Globus pallidus (tissue), 1 donor: ENCODE data around the gene FLVCR2.

Source experiments
- DNase-seq: peaks from one replicate; pipeline ENCODE4 v3.0.0-alpha.2; 2015; ENCODE audit warnings: low spot score

FLVCR2 gene

DNA sequence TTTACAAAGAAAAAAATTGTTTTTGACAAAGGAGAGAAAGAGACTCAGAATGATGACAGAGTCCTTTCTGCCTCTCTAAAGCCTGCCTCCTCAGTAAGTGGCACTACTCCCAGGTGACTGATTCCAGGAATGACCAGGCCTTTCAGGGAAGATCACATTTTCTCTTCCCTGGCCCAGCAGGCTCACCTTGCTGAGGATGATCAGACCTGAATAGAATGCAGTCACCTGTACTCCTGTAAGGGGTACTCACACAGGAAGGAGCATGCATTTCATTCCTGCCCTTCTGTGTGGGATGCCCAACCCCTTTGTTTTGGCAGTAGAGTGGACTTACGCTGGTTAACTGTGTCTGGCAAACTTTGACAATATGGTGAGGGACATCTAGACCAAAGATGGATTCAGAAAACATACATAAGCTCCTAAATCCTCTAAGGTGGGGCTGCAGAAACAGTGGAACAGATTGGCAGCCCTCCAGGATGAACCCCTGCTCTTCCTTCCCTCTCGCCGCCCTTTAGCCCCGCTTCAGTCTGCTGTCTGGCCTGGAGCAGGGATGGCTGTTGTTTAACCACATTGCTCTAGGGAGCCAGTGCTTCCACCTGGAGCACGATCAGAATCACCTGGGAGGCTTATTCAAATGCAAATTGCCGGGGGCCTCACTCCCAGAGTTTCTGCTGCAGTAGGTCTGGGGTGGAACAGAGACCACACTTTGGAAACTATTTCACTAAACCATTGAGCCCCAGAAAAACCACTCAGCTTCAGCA lies 52.5 kb downstream of the FLVCR2 start:
- no peak for DNase-seq

DNA sequence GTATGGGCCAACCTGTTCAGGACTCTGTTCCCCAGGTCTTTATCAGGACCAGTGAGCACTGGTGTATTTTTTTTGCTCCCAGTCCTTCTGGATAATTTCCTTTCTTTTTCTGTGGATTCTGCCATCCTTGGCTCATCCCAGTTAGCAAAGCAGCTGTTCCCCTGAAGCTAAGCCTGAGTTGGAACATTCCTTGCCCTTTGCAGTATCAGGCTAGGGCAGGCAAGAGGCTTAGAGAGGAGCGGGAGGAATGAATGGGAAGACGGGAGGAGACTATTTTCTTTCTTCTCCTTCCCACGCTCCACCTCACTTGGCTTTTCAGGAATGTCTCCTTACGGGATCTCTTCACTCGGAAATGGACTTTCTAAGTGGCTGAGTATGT lies 53.0 kb downstream of the FLVCR2 start:
- no peak for DNase-seq

DNA sequence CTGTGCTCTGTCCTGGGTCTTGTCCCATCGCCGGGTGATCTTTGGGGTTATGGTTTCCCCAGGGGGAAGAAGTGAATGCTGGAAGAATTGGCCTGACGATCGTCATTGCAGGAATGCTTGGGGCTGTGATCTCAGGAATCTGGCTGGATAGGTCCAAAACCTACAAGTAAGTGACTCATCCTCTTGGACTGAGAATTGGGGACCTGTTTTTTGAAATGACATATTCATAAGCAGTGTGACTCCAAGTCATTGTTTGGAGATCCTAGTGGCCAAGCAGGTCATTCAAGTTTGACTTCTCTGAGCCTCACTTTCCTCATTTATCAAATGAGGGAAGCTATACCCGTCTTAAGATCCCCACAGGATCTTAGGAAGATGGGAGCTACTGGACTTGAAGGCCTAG lies 56.4 kb downstream of the FLVCR2 start:
- DNase-seq: no peak

DNA sequence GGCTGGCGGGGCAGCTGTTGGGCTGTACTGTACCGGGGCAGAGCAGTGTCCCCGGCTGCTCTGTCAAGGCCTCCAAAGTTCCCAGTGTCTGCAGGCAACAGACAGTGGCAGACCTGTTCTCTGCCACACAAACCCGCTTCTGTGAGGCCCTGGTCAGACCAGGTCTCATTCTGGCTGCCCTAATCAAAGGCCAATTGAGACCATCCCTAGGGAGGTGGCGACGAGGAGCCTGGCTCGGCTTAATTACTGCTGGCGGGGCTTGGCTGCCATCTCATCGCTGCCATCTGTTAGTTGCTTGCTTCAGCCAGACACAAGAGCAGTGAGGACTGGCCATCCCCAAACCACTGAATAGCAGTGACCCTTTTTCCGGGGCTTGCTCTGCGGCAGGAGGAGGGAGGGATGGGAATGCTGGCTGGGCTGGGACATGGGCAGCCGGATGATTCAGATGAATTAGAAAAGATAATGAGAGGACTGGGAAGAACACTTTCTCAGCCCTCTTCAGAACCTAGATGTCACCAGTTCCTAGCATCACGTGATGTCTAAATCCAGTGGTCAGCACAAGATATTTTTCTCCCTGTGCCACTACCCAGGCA lies 57.8 kb downstream of the FLVCR2 start:
- peak; percentile 62 for DNase-seq

DNA sequence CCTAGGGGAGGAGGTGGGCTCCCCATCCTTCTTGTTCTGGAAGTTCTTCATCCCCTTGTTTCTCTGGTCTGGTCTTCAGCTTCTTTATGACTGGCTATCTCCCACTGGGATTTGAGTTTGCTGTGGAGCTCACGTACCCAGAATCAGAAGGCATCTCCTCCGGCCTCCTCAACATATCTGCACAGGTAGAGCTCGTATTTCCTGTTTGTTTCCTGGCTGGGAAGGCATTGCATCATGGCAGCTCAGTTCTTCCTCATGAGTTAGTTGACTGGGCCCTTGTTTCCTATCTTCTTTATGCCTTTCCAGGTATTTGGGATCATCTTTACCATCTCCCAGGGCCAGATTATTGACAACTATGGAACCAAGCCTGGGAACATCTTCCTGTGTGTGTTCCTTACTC lies 62.5 kb downstream of the FLVCR2 start:
- DNase-seq: no peak

DNA sequence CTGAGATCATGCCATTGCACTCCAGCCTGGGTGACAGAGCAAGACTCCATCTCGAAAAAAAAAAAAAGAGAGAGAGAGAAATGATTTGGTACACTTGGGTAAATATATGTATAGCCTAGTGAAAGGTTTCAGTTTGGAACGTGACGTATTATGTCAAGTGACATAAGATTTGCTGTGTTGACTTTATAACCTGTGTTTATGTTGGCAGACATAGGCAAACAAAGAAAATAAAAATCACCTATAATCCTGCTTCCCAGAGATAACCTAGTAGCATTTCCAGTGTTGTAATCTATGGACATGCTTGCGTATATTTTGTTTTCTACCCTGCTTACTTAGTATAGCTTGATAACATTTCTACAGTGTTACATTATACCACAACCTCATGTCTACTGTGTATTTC lies 65.6 kb downstream of the FLVCR2 start:
- no peak for DNase-seq

DNA sequence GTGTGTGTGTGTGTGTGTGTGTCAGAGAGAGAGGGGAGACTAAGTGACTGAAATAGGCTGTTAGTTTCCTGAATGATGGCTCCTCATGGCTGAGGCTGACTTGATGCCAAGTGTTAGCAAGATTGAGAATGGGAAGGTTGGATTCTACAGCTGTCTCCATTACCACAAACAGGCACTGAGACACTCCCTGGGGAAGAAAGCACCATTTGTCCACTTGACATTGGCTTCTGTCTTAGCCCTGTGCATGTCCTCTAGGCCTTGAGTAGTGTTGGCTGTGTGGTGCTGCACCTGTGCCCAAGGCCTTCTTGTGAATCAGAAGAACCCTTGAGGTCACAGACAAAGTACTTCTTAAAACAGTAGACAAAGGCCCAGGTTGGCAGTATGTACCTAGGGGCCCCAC lies 66.6 kb downstream of the FLVCR2 start:
- DNase-seq: no peak

DNA sequence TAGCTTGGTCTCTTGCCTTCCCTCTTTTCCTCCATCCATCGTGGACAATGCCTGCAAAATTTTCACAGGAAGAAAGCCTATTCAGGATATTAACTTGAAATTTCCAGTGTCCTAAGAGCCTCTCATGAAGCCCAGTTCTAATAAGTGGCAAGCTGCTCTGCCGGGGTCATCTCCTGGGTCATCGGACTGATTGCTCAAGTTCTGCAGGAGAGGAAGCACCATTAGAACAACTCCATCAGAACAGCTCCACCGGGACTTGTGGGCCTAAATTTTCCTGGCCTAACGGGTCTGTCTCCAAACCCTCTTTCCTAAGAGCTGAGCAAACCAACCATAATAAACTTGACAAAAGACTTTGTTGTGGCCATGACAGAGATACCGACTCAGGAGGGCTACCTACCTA lies 68.3 kb downstream of the FLVCR2 start:
- DNase-seq: no peak

DNA sequence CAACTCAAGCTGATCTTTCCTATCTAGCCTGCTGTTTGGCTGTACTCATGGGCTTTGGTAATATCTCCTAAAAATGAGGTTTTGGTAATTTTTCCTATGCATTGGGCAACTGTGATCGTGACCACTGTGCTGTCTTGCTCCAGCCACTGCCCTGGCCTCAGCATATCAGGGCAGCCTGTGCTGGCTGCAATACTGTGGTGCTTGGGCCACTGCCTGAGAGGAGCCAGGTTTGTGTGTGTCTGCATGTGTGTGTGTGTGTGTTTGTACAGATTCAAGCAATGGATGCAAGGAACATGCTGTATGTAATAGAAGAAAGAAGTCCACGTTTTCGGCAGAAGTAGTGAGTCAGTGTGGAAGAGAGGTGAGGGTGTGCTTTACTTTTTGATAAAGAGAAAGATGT lies 69.2 kb downstream of the FLVCR2 start:
- DNase-seq: no peak

DNA sequence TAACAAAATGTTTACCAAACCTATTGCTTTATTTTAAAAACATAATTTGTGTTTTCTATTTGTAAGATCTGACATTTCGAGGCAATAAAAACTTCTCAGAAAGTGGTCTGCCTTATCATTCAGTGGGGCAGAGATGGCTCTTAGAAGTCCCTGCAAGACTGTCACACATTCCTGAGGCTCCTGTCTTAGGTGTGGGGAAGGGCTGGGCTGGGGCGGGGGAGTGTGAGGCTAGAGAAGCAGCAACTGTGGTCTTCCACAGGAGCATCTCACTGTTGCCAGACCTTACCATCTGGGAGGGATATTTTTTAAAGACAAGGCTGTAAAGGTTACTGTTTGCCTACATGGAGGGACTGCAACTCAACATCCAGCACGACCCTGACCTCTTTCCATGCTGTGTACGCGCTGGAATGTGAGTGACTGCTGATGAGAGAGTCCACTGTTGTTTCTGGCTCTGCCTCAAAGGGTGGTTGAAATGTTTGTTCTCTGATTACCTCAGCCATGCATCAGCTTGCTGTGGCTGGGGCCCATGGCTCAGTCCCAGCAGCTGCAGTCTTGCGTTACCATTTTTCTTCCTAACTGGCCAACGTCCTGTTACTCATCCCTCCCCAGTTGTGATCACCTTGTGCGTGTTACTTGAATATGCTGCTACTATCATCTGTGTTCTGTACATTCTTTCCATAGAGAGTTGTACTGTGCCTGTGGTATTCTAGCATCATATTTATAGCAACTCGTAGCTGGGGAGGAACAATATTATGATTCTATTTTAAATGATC lies 69.8 kb downstream of the FLVCR2 start:
- DNase-seq: no peak

DNA sequence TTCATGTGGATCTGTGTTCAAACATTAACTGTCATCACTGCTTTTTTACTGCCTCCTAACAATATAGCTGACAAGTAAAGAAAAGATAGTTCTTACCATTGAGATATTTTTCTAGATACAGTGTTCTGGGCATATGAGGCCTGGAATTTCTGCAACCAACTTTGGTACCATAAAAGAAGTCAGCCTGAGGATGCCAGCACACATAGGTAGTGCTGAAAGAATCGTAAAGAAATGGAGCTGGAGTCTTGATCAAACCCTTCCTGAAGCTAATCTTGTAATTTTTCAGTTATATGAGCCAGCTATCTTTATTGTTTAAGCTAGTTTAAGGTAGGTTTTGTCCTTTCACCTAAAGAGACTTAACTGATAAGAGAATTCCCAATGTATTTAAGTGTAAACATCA lies 70.9 kb downstream of the FLVCR2 start:
- no peak for DNase-seq

DNA sequence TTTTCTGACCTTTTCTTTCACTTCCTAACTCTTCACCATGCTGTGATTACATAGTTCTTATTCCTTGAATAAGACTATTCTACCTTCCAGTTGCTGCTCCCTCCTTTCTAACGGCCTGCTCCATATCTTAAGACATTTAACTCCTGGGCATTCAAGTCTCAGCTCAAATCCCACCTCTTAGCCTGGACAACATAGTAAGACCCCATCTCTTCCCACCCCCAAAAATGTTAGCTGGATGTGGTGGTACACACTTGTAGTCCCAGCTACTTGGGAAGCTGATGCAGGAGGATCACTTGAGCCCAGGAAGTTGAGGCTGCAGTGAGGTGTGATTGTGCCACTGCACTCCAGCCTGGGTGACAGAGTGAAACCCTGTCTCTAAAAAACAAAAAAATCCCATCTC lies 71.4 kb downstream of the FLVCR2 start:
- DNase-seq: no peak

DNA sequence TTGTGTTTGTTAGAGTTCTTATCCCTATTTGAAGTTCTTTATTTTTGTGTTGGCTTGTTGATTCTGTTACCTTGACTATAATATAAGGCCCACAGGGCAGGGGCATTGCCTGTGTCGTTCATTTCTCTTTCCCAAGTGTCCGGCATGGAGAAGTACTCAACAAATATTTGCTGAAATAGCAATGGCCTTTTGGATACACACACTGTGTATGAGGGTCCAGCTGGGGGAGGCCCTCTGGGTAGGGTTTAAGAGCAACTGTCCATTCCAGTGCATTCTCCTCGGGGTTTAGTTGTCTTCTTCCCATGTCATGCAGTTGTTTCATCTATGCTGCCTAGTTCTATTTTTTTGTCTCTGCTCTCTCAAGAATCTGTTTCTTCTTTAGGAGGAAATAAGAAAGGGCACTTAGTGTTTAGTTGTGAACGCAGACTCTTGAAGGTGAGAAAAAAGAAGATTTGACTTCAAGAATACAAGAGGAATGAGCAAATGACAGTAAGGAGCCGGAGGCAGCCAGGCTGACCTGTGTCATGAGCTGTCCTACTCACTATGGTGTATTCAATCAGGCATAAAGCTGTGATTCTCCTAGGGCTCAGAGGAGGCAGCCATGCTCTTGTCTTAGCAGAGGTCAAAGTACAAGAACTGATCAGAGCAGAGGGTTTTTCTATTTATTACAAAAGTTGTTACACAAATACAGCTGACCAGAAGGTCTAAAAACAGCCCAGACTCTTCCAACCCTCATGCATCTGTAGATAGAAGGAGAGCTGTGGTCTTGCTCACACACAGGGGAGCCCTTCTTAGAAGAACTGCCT lies 72.0 kb downstream of the FLVCR2 start:
- DNase-seq: no peak

DNA sequence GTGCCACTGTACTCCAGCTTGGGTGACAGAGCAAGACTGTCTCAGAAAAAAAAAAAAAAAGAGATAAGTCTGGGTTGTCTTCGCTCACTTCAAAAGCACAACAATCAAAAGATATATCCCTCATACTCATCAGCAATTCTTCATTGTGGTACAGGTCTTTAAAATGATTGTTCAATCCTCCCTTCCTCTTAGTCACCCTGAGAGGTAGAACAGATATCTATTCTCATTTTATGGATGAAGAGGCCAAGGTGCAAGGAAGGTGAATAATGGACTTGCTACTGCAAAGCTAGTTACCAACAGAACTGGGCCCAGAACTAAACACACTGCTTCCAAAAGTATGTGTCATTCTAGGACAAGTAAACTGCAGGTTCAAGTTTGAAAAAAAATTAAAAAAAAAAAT lies 75.1 kb downstream of the FLVCR2 start:
- DNase-seq: no peak

DNA sequence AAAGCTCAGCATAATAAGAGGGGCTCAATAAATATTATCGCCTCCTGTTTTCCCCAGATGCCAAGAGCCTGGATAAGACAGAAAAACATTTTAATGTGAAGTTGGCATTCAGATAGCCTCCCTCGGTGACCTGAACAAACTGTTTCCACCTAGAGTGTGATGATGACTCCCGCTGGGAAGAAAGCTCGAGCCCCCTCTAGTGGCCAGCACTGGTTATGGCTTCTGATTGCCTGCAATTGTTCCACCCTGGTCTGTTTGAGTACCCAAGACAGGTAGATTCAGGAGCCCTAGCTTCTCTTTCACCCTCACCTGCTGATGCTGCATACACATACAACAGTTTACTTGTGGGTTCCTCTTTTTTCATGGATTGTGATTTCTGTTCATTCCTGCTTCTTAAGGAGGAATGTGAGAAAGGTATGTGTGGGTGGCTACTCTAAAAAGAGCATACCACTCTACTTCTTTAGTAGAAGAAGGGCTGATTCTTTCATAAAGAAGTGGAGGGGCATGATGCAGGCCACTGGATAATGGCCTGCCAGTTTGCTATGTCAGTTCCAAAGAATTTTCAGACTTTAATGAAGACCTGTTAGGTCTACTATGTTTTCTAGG lies 75.8 kb downstream of the FLVCR2 start:
- DNase-seq: peak; percentile 71

DNA sequence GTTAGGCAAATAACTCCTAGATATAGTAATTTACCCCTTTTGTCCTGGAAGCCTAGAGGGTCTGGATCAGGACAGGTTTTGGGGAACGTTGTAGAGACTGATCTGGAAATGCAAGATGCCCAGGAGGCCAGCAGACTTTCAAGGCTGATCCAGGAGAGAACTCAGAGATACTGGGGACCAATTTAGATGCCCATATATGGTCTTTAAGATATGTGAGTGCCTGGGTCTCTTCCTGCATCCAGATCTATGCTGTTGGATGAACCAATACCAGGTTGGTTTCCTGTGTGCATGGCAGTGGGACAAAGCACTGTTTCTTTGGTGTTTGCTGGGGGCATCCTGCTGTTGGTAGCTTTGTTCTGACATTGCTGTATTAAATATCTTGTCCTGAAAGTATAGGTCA lies 76.8 kb downstream of the FLVCR2 start:
- DNase-seq: no peak

DNA sequence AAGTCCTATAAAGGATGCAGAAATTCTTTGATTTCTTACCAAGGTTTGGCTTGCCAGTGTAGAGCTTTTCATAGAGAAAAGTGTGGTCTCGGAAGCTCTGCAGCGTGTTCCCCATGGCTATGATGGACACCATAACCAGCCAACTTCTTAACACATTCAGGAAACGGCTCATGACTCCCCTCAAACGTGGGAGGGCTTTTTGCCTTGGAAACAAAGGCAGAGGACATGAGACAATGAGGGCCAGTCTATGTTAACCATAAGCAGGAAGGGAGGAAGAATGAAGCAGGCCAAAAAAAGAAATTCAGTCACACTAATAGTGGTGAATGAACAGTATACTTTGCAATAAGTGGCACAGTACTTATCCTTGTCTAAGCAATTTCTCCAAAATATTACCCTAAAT lies 78.9 kb downstream of the FLVCR2 start:
- DNase-seq: no peak

DNA sequence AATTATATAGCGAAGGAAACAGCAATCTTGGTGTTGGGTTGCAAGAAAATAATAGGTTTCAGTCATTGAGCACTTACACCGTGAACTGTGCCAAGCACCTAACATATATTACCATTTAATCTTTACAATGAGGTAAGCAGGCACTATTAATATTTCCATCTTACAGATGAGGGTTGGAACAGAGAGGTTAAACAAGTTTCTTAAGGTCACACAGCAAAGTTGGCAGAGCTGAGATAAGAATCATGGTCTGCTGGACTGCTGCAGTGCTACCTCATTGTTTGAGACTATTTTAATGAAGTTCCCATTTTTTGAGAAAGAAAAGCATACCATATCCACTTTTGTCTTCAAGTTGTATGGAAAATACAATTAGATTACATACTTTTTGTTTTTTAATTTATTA lies 80.5 kb downstream of the FLVCR2 start:
- DNase-seq: no peak

DNA sequence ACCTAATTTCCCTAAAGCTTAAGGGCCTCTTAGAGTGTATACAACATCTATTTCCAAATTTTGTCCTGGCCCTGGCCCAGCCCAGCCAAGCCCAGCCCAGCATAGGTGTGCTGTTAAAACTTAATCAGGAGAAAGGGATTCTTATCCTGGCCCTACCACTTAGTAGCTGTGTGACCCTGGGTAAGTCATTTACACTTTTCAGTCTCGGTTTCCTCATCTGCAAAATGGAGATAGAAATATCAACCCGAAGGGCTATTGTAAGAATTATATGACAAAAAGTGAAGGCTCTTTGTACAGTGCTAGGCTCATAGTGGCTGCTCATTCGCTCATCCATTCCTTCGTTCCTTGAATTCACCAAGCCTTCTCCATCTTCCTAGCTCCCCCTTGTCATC lies 81.8 kb downstream of the FLVCR2 start:
- no peak for DNase-seq

DNA sequence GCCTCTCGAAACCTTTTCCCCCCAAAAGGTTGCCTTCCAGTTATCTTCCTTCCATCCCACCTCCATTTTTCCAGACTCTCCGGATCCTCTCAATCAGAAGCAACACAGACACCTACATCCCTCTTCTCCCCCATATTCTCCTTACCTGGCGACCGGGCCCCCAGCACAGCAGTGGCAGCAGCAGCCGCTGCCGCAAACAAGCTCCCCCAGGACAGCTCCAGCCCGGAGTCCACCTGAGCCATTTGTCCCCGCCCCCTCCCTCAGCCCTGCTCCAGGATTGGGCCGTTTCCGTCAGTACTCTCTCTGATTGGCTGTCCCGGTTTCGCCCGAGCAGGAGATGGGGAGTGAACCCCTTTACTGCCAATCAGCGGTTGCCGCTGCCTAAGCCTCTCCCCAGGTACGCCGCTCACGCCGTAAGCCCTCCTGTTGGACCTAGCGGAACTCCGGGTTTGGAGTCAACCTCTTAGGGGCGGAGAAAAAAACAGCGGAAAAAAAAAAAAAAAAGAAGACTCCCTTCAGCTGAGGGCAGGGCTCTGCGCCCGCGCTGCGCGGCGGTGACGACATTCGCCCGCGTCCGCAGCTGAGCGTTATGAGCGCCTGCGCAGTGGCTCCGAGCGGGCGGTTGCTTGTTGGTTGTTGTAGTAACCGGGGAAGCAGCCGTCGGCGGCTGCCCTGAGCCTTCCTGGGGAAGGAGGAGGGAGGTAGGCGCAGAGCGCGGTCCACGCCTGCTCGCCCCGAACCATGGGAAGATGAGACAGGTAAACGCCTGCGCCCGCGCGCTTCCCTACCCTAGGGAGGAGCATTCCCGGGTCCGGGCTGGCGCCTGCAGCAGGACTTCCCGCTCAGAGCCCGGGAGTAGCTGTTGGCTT lies 82.4 kb downstream of the FLVCR2 start, which contains the start of the genes ERG28 and TTLL5:
TSS of gene ERG28 (minus strand) at position 247 of the 869 bp plus-strand sequence. CDS start 3,374 bp downstream, outside the sequence.
TSS of gene TTLL5 (plus strand) at position 617 of the 869 bp plus-strand sequence. CDS start 1,904 bp downstream, outside the sequence.
- DNase-seq: peak; percentile 97

DNA sequence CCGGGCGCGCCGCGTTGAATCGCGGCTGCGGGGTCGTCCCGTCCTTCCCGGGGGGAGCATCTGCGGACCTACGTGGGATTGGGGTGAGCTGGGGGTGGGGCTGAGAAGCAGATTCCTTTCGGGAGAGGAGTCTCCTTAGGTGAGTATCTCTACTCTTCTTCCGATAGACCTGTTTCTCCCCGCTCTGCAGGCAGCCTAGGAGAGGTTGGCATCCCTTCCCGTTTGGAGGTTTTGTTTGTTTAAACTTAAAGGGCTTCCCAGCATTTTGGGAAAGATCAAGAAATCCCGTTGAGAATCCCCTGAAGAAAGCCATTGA lies 83.0 kb downstream of the FLVCR2 start:
- DNase-seq: no peak
